ENCODE results near the gene WDR88. TPM values are rescaled to one million over a fixed set of nuclear protein-coding genes. Genes with fewer than 3 reads are reported as not detected.

WDR88 gene
- total and polyA plus RNA-seq, 8 donors = not detected

- peak overlapping the region; percentile 40 to 74 (median 60) for H3K27ac ChIP-seq
- peaks cover 0 to 7% (median 0%) of the 10 kb centered on the region in 3 donors for H3K27me3 ChIP-seq
- TF ChIP-seq EP300 (IDR thresholded peaks at IDR 0.05) (no peak), CTCF (IDR thresholded peaks at IDR 0.05) (no peak), POLR2AphosphoS5 (IDR thresholded peaks at IDR 0.05) (no peak), POLR2A (IDR thresholded peaks at IDR 0.05) (no peak)
- 3 to 8% (median 4%) methylated on average over 18 to 49 of the region's 49 CpGs for WGBS, 5 donors
- peaks cover 0 to 24% (median 18%) of the 10 kb centered on the region in 4 donors for H3K4me1 ChIP-seq
- intact Hi-C loops (cut with DNase I; ENCODE audit: low total_unique reads) = no loop called here
- H3K9me3 ChIP-seq = no peaks in the 10 kb centered on the region
- DNase-seq = peak; percentile 34 to 65
- peak overlapping the region; percentile 70 to 93 (median 80) for H3K4me3 ChIP-seq
- H3K36me3 ChIP-seq = peaks cover 0 to 25% (median 13%) of the 10 kb centered on the region in 4 donors
Observed at GRCh38 chr19:33194886-33195644, 63.2 kb downstream of the WDR88 start.

DNA sequence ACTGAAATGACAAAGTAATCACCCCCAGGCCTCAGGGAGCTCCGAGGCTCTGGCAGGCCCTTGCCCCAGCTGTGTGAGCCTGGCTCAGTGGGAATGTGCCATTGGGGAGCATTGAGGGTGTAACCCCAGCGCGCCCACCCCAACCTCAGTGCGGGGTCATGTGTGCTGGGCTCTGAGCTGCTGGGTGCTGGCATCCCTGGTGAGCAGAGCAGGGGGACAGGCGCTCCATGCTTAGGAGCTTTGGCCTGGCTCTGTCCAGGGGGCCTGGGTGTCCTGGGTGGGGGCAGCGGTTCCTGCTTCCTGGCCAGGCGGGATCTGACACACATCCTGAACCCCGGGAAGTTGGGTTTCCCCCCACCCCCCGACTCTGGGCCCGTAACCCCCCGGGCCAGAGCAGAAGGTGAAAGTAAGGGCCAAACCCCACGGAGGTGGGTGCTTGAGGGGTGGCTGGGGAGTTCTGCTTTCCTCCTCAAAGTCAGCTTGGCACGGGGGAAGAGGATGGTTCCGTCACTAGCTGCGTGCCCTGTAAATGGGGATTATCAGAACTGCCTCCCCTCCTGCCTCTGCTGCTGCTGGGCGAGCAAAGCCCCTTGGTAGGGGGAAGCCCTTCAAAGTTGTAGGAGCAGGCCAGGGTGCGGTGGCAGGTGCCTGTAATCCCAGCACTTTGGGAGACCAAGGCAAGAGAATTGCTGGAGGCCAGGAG is 63.9 kb downstream of the WDR88 start:
- no peak for DNase-seq
- Histone ChIP-seq H3K27me3 (peaks cover 0 to 7% (median 0%) of the 10 kb centered on the region in 3 donors), H3K4me1 (peaks cover 0 to 24% (median 18%) of the 10 kb centered on the region in 4 donors), H3K36me3 (peaks cover 0 to 28% (median 13%) of the 10 kb centered on the region in 4 donors), H3K27ac (peak overlapping the region in 3 of 5 donors; percentile 40 to 74 (median 73)), H3K9me3 (no peaks in the 10 kb centered on the region), H3K4me3 (peak overlapping the region; percentile 70 to 93 (median 80))
- intact Hi-C loops (cut with DNase I; ENCODE audit: low total_unique reads) = no loop called here
- TF ChIP-seq POLR2AphosphoS5 (IDR thresholded peaks at IDR 0.05) (no peak), CTCF (IDR thresholded peaks at IDR 0.05) (no peak), POLR2A (IDR thresholded peaks at IDR 0.05) (no peak), EP300 (IDR thresholded peaks at IDR 0.05) (no peak)
- whole genome bisulfite sequencing, 5 donors = 64 to 78% (median 77%) methylated on average over 8 to 17 of the region's 17 CpGs

- Histone ChIP-seq H3K27ac (no peak overlapping the region), H3K4me3 (no peak overlapping the region), H3K36me3 (peaks cover 0 to 31% (median 13%) of the 10 kb centered on the region in 4 donors), H3K4me1 (peaks cover 0 to 24% (median 18%) of the 10 kb centered on the region in 4 donors), H3K27me3 (peaks cover 0 to 7% (median 0%) of the 10 kb centered on the region in 3 donors), H3K9me3 (no peaks in the 10 kb centered on the region)
- DNase-seq = no peak
- intact Hi-C loops (cut with DNase I; ENCODE audit: low total_unique reads) = no loop called here
- TF ChIP-seq POLR2AphosphoS5 (IDR thresholded peaks at IDR 0.05) (no peak), POLR2A (IDR thresholded peaks at IDR 0.05) (no peak)
- WGBS, 5 donors = 93 to 97% (median 95%) methylated on average over 10 of the region's 10 CpGs
Observed at GRCh38 chr19:33196446-33197193, 64.7 kb downstream of the WDR88 start.

DNA sequence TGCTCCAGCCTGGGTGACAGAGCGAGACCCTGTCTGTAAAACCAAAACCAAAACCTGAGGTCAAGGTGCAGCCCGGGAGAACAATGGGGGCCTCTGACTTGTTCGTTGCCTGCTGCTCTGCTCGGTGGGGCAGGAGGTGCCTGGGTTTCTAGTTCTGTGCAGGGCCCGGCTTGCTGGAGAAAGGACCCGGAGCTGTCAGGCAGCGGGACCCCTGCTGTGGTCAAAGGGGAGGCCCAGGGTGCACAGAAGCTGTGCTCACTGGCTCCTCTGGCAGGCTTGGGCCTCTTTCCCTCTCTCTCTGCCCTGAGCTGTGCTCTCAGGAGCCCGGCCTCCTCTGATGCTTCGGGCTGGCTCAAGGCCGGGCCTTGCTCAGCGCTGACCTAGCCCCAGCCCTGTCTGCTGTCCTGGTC is 65.7 kb downstream of the WDR88 start:
- WGBS, 5 donors = 83 to 93% (median 87%) methylated on average over 5 to 11 of the region's 11 CpGs
- Histone ChIP-seq H3K27ac (no peak overlapping the region), H3K9me3 (no peaks in the 10 kb centered on the region), H3K4me3 (no peak overlapping the region), H3K4me1 (peaks cover 0 to 24% (median 18%) of the 10 kb centered on the region in 4 donors), H3K27me3 (peaks cover 0 to 7% (median 0%) of the 10 kb centered on the region in 3 donors), H3K36me3 (peaks cover 0 to 41% (median 20%) of the 10 kb centered on the region in 4 donors)
- intact Hi-C loops (cut with DNase I; ENCODE audit: low total_unique reads) = no loop called here
- DNase-seq = no peak
- no peak for TF ChIP-seq POLR2A (IDR thresholded peaks at IDR 0.05)
- TF ChIP-seq CTCF (IDR thresholded peaks at IDR 0.05) = no peak
- TF ChIP-seq POLR2AphosphoS5 (IDR thresholded peaks at IDR 0.05) = no peak
- TF ChIP-seq EP300 (IDR thresholded peaks at IDR 0.05) = no peak
